IMR-90 (cell line): Measurements from ENCODE around the gene PEX10.

Experiments
- BHLHE40 ChIP-seq: fragments of 150-350 bp; IDR thresholded peaks from 2 replicates; pipeline ENCODE4 v1.6.1; 2016; ENCODE audit warnings: mild to moderate bottlenecking, low read depth, low read length
- POLR2A ChIP-seq: IDR thresholded peaks from 2 replicates; pipeline ENCODE4 v1.6.1; 2012; ENCODE audit warnings: mild to moderate bottlenecking, low read depth, low read length
- RFX5 ChIP-seq: IDR thresholded peaks from 2 replicates; pipeline ENCODE4 v1.8.0; 2012; ENCODE audit warnings: low read depth, mild to moderate bottlenecking, low read length, moderate library complexity
- TF ChIP-seq, protein P1 (sequence below): conservative IDR thresholded peaks from 2 replicates; pipeline ENCODE4 v1.5.1; 2012; ENCODE audit warnings: mild to moderate bottlenecking, low read depth, low read length, improper control_type of control experiment

DNA sequence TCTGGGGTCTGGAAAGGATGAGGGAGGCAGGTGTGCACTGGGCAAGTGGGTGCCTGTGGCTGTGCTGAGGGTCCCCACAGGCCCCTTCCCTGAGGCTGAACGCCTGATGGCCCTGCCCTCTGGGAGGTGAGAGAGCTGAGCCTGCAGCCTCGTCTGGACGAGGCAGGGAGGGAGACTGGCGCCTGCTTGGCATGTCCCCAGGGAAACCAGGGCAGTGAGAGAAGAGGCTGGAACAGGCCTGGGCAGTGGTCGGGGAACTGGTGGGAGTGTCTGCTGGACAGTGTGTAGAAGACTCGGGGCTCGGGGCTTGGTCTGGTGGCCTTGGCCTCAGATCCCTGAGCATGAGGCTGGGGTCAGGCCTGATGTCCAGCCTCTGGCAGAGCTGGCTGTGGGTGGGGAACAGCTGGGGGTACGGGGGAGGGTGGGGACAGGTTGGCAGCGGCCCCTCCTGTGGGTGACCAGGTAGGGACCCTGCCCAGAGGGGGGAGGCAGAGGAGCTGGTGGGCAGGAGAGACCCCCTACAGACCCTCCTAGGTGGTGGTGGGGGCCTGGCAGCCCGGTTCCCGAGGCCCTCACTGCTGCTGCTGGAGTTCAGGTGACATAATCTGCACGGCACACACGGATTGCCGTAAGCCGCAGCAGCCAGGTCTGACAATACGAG is 32.9 kb upstream of the PEX10 start:
- TF ChIP-seq RFX5: no peak
- no peak for TF ChIP-seq POLR2A
- TF ChIP-seq, protein P1, sequence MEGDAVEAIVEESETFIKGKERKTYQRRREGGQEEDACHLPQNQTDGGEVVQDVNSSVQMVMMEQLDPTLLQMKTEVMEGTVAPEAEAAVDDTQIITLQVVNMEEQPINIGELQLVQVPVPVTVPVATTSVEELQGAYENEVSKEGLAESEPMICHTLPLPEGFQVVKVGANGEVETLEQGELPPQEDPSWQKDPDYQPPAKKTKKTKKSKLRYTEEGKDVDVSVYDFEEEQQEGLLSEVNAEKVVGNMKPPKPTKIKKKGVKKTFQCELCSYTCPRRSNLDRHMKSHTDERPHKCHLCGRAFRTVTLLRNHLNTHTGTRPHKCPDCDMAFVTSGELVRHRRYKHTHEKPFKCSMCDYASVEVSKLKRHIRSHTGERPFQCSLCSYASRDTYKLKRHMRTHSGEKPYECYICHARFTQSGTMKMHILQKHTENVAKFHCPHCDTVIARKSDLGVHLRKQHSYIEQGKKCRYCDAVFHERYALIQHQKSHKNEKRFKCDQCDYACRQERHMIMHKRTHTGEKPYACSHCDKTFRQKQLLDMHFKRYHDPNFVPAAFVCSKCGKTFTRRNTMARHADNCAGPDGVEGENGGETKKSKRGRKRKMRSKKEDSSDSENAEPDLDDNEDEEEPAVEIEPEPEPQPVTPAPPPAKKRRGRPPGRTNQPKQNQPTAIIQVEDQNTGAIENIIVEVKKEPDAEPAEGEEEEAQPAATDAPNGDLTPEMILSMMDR: no peak
- no peak for TF ChIP-seq BHLHE40
